IPS-NIHi7 (cell line): ENCODE results near the gene EDIL3.
A peak's percentile ranks its signal among the peaks of the same experiment; 100 is the strongest.
"Not testable (repeated sequence)": the region's sequence is repeated elsewhere in the genome, so short reads cannot be mapped to it uniquely, and the experiment has no call there.

Source experiments
- DNase-seq: peaks from one replicate; pipeline ENCODE4 v3.0.0; 2012; ENCODE audit warnings: mixed read lengths; ENCODE audit errors: extremely low spot score

EDIL3 gene

DNA sequence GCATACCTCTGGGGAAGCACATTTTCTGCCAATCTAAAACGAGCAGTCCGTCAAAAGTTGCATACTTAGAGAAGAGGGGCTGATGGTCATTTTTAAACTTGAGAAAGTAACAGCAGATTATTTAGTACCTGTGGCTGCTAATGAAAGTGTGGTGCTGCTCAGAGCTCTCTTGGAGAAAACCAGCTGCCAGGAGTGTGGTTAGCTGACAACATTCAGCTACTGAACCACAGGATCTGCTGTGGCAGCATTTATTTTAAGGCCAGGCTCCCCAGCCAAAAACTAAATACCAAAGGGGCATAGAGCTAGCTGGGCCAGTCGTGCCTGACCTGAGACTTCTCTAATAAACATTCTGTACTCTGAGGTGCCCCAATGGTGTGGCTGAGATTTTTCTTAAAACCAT lies 203.6 kb downstream of the EDIL3 start:
- DNase-seq: no peak

DNA sequence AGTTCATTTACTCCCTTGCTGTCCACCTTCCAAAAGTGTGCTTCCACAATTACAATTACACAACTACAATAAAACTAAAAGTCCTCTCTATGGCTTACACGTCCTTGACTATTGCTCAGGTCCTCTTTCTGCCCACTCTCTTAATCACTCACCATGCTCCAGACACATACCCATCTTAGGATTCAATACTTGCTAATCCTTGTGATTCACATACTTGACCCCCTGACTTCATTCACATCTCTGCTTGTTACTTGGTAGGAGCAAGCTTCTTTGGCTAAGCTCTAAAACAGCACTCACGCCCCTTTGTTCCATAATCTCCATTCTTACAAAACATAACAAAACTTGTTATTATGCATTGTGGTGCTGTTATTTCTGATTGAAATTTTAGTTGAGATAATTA lies 215.8 kb downstream of the EDIL3 start:
- DNase-seq: no peak

DNA sequence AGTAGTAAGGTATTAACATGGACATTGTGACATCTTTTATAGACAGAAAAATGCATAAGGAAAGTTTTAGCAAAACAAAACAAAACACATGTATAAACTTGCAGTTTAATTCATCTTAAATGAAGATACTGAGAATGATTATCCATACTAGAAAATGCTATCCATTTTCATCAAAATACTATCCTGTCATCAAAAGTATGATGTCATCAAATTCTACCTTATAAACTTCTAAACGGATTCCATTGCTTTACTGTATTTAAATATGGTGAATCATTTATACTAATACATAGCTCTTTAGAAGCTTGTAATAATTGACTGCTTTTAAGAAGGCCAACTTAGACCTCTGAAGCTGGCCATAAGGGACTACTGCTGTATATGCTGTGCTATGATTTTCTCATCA lies 221.0 kb downstream of the EDIL3 start:
- no peak for DNase-seq

DNA sequence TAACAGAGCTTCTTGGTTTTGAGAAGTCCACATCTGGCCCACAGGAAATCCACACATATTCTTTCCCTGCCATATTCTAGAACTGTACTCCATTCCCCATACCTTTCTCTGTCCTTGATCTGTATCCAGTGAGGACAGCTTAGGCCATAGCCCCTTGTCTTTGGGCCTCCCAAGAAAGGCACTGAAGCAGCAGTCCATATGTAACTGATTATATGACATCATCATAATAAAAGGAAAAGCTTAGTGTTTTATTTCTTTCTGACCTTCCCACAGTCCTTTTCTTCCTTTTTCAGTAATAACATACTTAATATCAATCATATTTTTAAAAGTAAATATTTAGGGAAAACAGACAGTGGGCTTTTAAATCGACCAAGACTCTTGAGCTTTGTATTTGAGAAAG lies 222.0 kb downstream of the EDIL3 start:
- no peak for DNase-seq

DNA sequence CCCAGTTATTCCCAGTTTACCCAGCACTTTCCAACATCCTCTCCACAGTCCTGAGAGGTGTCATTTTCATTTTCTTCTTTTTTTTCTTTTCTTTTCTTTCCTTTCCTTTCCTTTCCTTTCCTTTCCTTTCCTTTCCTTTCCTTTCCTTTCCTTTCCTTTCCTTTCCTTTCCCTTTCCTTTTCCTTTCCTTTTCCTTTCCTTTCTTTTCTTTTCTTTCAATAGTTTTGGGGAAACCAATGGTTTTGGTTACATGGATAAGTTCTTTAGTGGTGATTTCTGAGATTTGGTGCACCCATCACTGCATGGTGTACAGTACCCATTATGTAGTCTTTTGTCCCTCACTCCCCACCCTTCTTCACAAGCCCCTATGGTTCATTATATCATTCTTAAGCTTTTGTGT lies 224.0 kb downstream of the EDIL3 start:
- not testable (repeated sequence) for DNase-seq

DNA sequence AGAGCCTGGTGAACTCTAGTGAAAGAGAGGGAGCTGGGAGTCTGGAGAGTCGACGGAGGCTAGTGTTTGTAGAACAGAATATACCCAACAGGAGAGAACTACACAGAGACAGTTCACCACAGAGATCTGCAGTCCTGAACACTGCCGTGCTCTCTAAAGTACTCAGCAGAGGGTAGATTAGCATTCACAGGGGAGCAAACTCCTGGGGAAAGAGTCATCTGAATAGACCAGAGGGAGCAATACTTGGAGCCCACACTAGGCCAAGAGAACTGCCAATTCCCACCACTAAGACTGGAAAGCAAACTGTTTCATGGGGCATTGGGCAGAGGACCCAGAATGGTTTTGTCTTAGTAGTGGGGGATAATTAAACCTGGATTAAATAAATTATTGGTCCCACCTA lies 235.6 kb downstream of the EDIL3 start:
- DNase-seq: peak; percentile 24

DNA sequence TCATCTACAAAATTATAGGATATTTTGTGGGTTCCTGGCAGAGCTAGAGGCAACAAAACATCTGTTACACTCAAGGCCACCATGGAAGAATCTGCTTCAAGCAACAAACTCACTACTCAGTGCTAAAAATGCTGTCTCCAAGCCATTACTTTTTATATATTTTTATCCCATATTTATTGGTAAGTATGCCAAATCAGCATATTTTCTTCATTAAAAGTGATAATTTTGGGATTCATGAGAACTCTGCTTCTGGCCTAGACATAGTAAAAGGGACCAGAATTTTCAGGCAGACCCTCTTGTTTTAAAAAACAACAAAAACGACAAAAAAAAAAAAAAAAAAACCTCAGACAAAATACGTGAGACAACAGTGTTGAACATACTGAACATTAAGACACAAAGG lies 236.0 kb downstream of the EDIL3 start:
- DNase-seq: no peak

DNA sequence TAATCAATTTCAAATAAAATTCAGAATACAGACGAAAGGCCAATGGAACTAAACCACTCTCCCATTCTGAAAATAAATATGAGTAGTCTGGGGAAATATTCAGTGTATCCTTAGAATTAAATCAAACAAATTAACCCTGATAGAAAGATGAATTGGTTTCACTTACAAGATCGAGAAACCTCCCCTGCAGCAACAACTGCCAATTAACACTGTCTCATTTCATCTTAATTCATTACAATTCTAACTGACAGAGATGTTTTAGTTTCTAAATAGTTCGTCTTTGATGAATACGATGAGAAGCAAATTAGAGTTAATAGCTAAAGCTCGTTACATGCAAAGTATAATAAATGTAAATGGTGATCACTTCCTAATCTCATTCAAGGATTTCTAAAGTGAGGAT lies 247.1 kb downstream of the EDIL3 start:
- DNase-seq: no peak

DNA sequence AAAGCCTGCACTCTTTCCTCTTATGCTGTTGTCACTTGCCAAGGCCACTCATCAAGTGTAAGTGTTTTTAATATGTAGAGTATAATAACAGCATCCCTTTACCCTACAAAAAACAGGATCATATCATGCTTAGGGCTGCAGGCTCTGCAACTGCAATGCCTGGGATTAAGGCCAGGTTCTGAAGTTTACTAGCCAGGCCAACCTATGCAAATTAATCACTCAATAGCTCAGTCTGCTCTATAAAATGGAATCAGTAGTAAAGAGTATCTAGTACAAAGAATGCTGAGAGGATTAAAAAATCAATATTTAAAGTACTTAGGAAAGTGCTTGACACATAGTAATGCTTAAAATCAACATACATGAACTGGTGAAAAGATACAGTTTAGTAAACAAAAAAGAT lies 253.3 kb downstream of the EDIL3 start:
- DNase-seq: no peak

DNA sequence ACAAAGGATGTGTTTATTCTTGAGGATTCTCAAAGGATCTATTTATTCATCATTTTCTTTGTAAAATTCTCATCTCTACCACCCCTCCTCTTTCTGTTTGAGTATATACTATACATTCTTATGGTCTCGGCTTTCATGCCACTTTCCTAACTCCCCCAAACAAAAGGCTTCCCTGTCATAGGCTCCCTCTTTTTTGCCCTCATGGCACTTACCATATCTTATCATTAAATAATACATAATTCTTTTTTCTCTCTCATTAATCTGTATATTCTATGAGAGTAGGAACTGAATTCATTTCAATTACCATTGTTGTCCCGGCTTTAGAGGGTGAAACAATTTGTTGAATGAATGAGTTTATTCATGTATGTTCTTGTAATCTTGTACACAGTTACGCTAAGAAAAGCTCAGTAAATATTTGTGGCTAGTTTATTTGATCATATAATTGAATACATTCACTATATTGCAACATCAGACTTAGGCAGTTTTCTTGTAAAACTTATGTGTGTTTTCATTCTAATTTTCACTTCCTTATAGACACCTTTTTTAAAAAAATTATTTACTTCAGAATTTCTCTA lies 254.6 kb downstream of the EDIL3 start:
- no peak for DNase-seq

DNA sequence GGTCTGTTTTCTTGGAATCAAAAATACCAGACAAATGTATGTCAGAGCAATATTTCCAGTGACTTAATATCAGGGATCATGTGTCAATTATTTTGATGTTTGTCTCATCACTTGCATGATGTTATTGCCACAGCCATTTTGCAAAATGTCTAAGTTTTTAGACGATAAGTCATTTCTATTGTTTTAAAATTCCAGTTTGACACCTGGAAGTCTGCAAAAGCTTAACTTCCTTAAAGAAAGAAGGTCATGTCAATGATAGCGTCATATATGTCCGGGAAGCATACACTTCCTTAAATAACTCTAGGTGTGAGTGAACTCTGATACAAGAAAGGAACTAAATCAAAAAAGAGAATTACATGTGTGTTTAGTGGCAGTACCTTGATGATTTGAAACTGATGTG lies 259.5 kb downstream of the EDIL3 start:
- no peak for DNase-seq

DNA sequence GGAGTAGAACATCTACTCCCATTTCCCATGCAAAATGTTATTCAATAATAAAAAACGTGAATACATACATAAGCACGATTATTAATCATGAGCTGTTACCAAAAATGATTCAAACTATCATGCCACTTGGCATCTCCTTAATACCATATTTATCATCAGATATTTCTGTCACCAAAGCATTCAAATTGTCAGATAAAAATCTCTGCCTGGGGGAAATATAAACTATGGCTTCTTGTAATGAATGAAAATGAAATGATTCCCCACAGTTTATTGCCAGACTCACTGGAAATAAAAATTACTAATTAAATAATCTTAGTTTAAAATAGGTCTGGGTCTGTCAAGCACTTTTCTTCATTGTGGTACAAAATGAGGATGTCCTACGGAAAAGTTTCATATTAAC lies 265.4 kb downstream of the EDIL3 start:
- no peak for DNase-seq

DNA sequence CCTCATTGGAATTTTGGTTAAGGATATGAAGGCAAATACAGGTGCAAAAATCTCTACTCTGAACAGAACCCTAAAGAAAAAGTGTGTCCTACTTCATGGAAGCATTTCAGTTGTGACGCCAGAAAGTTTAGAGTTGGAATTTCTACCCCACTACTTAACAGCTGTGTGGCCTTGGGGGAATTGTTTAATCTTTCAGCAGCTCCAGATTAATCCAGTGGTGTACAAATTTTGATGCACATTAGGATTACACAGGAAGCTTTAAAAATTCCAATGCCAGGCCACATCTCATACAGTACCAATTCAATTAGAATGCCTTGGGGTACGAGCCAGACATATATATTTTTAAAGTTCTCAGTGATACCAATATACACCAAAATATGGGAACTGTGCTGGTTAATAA lies 266.1 kb downstream of the EDIL3 start:
- no peak for DNase-seq

DNA sequence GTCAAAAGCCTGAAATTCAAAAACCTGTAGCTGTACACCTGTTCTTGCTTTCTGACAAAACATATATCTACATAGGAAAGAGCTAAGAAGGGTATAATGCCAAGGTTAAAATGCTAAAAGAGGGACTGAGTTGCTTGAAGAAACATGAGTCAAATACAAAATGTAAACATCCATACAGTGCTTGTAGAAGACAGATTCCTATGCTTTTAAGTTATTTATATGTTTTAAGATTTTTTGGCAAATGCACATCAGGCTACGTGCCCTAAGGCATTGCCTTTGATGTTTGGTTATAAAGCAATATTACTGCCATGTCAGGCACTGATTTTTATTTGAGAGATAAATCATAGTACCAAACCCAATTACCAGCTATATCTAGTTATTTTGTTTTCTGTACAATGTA lies 269.0 kb downstream of the EDIL3 start:
- DNase-seq: no peak

DNA sequence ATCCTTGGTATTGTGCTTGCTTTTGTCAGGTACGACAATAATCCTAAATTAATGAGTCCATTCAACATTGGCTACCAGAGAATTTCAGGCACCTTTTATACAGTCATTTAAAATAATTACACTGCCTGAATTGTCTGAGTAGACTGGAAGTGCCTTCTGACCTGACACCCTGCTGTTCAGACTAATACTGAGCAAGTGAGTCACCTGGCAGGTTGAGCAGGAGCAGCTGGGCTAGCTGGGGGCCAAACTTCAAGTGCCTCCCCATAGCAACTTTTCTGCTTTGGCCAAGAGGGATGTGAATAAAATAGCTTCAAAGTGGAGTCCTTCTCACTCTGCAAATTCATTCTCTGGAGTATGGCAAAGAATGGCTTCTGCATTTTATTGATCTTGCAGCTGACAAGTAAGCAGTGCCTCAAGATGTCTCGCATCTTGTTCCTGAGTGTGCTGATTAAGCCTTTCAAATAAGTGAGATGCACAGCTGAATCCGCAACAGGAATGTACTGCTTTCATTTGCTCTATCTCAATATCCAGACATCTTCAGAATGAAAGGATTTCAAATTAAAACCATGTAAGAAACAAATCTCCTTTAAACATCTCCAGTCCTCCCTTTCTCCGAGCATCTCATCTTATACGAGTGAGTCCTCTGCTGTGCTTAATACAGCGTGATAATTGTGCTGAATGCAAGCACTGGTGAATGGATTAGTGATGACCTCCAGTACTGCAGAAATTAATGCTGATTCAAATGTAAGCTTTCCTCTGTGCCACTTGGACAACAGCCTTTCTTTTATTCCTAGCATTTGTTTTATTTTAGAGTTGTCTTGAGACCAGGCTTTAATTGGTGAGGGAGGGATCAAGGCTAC lies 271.2 kb downstream of the EDIL3 start:
- DNase-seq: peak; percentile 49

DNA sequence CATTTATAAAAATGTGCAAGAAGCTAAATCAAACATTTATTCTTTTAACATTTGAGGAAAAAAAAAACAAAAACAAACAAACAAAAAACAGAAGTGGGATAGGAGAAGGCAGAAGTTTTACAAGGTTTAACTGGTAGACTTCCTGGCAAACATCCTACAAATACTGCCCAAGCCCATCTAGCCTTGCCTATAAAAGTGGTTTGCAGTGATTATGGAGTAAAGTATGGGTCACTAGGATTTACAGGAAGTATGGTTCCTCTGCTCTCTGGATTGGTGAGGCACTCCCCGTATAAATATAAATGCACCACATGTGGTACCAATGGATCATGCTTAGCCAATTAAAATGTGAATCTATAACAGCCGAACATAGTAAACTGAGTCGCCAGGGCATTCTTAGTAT lies 291.9 kb downstream of the EDIL3 start:
- no peak for DNase-seq

DNA sequence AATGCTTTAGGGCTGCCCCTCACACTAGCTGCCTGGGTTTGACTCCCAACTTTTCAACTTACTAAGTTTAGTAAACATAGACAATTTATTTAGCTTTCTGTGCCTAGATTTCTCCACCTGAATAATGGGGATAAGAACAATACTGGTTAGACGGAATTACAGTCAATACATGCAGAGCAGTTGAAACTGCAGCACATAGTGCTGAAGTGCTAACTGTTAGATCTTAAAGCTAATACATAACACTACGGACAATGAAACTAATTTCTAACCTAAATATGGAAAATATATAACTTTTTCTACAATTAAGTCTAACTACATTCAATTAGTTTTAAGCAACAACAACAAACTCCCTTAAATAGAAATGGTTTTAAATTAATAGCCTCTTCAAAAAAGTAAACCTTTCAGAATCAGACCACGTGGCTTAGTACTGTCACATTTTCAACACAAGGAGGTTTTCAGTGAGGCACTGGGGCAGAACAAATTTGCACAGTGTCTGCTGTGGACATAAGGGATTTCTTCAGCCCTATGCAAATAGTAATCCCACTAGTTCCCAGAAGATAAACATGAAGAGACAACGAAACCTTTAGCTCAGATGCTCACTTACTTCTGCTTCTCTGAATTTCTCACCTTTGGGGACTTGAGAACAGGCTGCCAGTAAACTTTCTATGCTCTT lies 293.4 kb downstream of the EDIL3 start:
- no peak for DNase-seq

DNA sequence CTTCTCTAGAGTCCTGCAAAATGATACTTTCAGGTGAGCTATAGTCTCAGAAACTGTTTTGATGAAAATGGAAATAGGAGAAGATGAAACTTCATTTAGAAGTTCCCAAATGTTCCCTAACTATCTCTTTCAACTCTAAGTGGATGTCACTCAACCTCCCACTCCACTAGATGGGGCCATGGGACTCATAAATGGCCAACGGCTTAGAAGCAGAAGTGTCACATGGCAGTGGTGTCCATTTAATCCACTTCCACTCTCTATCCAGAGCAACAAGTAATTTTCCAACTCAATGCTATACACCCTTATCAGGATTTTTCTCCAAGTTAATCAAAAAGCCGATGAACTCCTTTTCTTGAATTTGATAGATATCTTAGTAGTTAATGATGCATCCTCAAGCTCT lies 295.7 kb downstream of the EDIL3 start:
- DNase-seq: no peak

DNA sequence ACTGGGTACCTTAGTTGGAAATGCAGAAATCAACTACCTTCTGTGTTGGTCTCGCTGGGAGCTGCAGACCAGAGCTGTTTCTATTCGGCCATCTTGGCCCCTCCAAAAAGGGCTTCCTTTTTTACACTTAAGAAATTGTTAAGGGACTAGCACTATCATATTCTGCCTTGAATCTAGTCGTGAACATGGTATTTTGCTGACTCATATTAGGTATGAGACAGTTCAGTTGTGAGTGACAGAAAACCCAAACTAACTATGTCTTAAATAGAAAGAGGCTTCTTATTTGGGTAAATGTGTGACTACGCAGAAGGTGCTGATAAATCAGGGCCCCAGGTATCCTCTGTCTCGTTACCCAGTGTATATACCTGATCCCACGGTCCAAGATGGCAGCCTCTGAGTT lies 298.2 kb downstream of the EDIL3 start:
- no peak for DNase-seq

DNA sequence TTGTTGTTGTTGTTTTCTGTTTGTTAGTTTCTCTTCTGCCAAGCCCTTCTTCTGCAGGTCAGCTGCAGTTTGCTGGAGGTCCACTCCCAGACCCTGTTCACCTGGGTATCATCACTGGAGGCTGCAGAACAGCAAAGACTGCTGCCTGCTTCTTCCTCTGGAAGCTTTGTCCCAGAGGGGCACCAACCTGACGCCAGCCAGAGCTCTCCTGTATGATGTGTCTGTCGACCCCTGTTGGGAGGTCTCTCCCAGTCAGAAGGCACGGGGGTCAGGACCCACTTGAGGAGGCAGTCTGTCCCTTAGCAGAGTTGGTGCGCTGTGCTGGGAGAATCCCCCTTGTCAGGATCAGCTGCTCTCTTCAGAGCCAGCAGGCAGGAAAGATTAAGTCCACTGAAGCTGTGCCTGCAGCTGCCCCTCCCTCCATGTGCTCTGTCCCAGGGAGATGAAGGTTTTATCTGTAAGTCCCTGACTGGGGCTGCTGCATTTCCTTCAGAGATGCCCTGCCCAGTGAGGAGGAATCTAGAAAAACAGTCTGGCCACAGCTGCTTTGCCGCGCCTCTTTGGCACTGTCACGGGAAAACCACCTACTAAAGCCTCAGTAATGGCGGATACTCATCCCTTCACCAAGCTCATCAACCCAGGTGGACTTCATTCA lies 299.2 kb downstream of the EDIL3 start:
- no peak for DNase-seq

DNA sequence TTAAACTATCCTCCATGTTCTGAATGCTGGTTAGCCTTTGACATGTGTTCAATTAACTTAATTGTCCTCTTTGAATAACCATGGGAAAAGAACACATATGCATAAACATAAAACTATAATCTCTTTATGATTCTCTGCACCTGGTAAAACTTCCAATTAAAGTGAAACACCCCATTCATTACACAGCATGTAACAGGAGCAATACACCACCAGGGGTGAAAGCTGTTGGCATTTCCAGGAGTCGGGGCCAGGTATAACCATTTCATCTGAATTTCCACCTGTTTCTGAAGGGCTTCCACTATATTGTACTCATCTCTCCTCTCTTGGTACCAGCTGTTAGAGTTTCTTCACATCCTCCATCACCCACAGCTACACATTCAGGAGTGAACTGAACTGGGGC lies 303.8 kb downstream of the EDIL3 start:
- DNase-seq: no peak

DNA sequence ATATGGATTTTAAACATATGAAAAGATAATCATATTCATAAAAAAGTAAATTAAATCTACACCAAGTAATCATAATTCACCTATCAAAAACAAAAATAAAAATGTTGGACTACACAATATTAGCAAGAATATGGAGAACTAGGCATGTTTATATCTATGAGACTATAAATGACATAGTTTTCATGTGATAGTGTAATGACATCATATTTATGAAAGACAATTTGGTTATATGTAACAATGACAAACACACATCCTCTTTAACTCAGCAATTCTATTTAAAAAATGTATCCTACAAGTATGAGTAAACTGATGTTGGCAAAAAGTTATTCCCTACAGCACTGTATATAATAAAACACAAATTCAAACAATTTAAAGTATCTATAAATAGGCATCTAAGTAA lies 312.3 kb downstream of the EDIL3 start:
- no peak for DNase-seq
